HG02840 (cell line): ENCODE measurements around the gene MDH2.
"Not testable (repeated sequence)": the region's sequence is repeated elsewhere in the genome, so short reads cannot be mapped to it uniquely, and the experiment has no call there.

Experiments
- ATAC-seq: cut with Tn5 transposase; IDR thresholded peaks from one replicate; pipeline ENCODE4 v1.9.1; 2021; ENCODE audit warnings: mild to moderate bottlenecking, moderate library complexity, moderate number of reproducible peaks; ENCODE audit not compliant: unreplicated experiment, low FRiP score

MDH2 gene

DNA sequence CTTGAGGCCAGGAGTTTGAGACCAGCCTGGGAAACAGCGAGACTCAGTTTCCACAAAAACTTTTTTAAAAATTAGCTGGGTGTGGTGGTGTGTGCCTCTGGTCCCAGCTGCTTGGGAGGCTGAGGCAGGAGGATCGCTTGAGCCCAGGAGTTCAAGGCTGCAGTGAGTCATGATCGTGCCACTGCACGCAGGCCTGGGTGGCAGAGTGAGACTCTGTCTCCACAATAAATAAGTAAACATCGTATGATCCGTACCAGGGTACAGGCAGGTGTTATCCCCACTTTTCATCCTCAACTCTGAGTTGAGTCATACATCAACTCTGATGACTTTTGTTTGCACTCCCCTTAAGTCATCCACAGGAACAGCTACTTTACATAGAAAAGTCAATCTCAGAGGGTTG is 58.2 kb downstream of the MDH2 start:
- ATAC-seq = not testable (repeated sequence)

DNA sequence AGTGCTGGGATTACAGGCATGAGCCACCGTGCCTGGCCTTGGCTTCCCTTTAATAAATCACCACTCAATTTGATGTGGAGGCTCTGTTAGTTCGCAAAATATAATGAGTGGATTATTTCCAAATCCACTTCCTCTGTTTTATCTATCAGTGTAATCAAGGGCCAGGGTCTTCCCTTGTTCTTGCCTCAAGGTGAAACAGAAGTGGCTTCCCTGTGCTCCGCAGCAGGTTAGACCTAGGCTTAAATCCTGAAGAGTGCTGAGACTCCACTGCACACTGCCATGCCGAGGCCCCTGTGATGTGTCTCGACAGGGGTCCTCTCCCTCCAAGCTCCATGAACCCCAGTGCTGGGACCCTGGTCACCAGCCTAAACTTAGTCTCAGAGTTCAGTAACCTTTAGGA is 59.0 kb downstream of the MDH2 start:
- no peak for ATAC-seq

DNA sequence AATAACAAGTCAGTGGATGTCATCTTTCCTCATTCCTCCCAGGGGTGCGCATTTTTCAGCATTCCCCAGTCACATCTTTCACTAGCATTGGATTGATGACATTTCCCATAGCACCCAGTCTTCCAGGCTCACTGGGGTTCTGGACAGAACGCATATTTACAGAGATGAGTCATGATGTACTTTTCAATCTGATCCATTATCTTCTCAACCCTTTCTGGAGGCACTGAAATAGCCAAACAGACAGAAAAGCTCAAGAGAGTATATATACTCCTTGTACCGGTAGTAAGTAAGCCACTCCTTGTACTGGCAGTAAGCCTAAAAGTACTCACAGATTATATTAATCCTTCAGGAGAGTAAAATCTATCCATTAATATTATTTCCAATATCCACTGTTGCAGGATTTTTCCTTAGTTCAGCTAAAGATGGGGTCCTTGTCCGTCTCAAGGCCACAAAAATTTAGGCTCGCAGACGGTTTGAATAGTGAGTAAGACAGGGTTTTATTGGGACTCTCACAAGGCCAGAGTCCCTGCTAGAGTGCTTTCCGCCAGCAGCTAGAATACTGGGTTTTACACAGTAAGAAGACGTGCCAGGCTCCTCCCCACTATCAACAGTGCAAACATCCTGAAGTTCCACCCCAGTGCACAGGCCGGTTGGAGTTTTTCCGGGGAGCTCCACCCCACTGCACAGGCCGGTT is 60.8 kb downstream of the MDH2 start:
- no peak for ATAC-seq

DNA sequence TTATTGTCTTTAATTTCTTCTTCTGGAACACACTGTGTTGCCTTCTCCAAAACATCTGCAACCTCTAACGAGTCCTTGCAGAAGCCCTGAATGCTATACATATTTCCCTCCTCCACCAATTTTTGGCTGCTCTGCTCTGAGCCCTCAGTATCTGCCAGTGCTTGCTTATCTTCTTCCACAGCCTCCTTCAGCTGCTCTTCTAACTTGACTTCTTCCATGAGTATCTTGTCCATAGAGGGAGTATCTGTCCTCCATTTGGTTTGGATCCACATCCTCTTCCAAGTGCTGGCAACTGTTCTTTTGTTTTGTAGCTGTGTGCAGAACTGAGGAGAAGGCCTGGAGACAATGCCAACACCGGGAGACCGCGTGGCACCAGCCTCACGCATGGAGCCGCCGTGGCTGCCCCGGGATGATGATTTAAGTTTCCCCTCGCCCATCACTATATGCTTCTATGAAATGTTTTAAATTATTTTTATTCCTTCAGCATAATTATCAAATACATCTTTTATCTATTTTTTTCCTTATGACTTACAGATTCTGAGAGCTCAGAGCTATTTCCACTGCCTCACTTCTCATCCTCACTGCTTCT is 65.2 kb downstream of the MDH2 start:
- ATAC-seq = not testable (repeated sequence)

DNA sequence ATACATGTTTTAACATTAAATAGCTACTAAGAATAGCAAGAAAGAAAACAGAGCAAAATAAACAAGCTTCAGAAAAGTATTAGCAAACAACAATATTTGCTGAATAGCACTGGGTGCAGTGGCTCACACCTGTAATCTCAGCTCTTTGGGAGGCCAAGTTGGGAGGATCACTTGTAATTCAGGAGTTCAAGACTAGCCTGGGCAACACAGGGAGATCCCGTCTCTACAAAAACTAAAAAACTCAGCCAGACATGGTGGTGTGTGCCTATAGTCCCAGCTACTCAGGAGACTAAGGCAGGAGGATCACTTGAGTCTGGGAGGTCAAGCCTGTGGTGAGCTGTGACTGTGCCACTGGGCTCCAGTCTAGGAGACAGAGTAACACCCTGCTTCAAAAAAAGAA is 66.8 kb downstream of the MDH2 start:
- ATAC-seq = not testable (repeated sequence)
